SK-N-SH treated with all-trans-retinoic acid at 6 μM for 48 hours (cell line): ENCODE measurements around the gene TEKTIP1.

ENCODE experiments used
- ATAC-seq: fragments of 200-7000 bp; cut with Tn5 transposase; 3 replicates; pipeline ENCODE4 v1.9.1; 2020; ENCODE audit warnings: mild to moderate bottlenecking, moderate library complexity
- BACH2 ChIP-seq: fragments of 250-450 bp; sonication (Bioruptor Pico); IDR thresholded peaks from 2 replicates; pipeline ENCODE4 v1.9.0; 2021; ENCODE audit warnings: mild to moderate bottlenecking, borderline replicate concordance
- CSDC2 ChIP-seq: fragments of 250-450 bp; sonication (Bioruptor Pico); IDR thresholded peaks from 2 replicates; pipeline ENCODE4 v1.5.0; 2020; ENCODE audit warnings: mild to moderate bottlenecking, moderate library complexity
- ESRRG ChIP-seq: fragments of 250-450 bp; sonication (Bioruptor Pico); IDR thresholded peaks from 2 replicates; pipeline ENCODE4 v1.6.1; 2021; ENCODE audit warnings: mild to moderate bottlenecking
- GLIS3 ChIP-seq: fragments of 250-450 bp; sonication (Bioruptor Pico); IDR thresholded peaks from 2 replicates; pipeline ENCODE4 v1.5.0; 2020; ENCODE audit warnings: mild to moderate bottlenecking, moderate library complexity
- ISL1 ChIP-seq: fragments of 250-450 bp; sonication (Bioruptor Pico); IDR thresholded peaks from 2 replicates; pipeline ENCODE4 v2.1.2; 2022; ENCODE audit warnings: mild to moderate bottlenecking, moderate library complexity
- PPARA ChIP-seq: fragments of 250-450 bp; sonication (Bioruptor Pico); IDR thresholded peaks from 2 replicates; pipeline ENCODE4 v1.5.0; 2020; ENCODE audit warnings: mild to moderate bottlenecking, borderline replicate concordance
- RARB ChIP-seq: fragments of 250-450 bp; sonication (Bioruptor Pico); IDR thresholded peaks from 2 replicates; pipeline ENCODE4 v1.8.0; 2021; ENCODE audit warnings: mild to moderate bottlenecking, moderate library complexity
- SNAI2 ChIP-seq: fragments of 250-450 bp; sonication (Bioruptor Pico); IDR thresholded peaks from 2 replicates; pipeline ENCODE4 v1.5.0; 2020; ENCODE audit warnings: mild to moderate bottlenecking, moderate library complexity
- TCF4 ChIP-seq: fragments of 250-450 bp; sonication (Bioruptor Pico); IDR thresholded peaks from 2 replicates; pipeline ENCODE4 v1.8.0; 2021; ENCODE audit warnings: mild to moderate bottlenecking, moderate library complexity, borderline replicate concordance
- TOX ChIP-seq: fragments of 250-450 bp; sonication (Bioruptor Pico); IDR thresholded peaks from 2 replicates; pipeline ENCODE4 v1.8.0; 2021; ENCODE audit warnings: mild to moderate bottlenecking, moderate library complexity, borderline replicate concordance
- ZC3H10 ChIP-seq: fragments of 250-450 bp; sonication (Bioruptor Pico); IDR thresholded peaks from 2 replicates; pipeline ENCODE4 v1.5.1; 2021; ENCODE audit warnings: mild to moderate bottlenecking, moderate library complexity
- ZFP3 ChIP-seq: fragments of 250-450 bp; sonication (Bioruptor Pico); IDR thresholded peaks from 2 replicates; pipeline ENCODE4 v1.5.0; 2020; ENCODE audit warnings: mild to moderate bottlenecking, moderate library complexity
- ZFP30 ChIP-seq: fragments of 450-650 bp; formaldehyde crosslinking; IDR thresholded peaks from 2 replicates; pipeline ENCODE4 v1.5.0; 2022; ENCODE audit warnings: mild to moderate bottlenecking, moderate library complexity
- ZNF70 ChIP-seq: fragments of 450-650 bp; formaldehyde crosslinking; IDR thresholded peaks from 2 replicates; pipeline ENCODE4 v1.5.0; 2020; ENCODE audit warnings: mild to moderate bottlenecking, moderate library complexity
- ZNF8 ChIP-seq: fragments of 450-650 bp; formaldehyde crosslinking; IDR thresholded peaks from 2 replicates; pipeline ENCODE4 v1.5.0; 2020; ENCODE audit warnings: mild to moderate bottlenecking, moderate library complexity
- TF ChIP-seq, protein P1 (sequence below): fragments of 250-450 bp; sonication (Bioruptor Pico); IDR thresholded peaks from 2 replicates; pipeline ENCODE4 v1.8.0; 2020; ENCODE audit warnings: mild to moderate bottlenecking, moderate library complexity, borderline replicate concordance
- TF ChIP-seq, protein P2 (sequence below): fragments of 250-450 bp; sonication (Bioruptor Pico); IDR thresholded peaks from 2 replicates; pipeline ENCODE4 v1.5.0; 2020; ENCODE audit warnings: mild to moderate bottlenecking, moderate library complexity
- TF ChIP-seq, protein P3 (sequence below): fragments of 250-450 bp; sonication (Bioruptor Pico); IDR thresholded peaks from 2 replicates; pipeline ENCODE4 v1.8.0; 2021; ENCODE audit warnings: low read depth, mild to moderate bottlenecking, moderate library complexity, borderline replicate concordance
- TF ChIP-seq, protein P4 (sequence below): fragments of 250-450 bp; sonication (Bioruptor Pico); IDR thresholded peaks from 2 replicates; pipeline ENCODE4 v1.5.1; 2020; ENCODE audit warnings: low read depth, mild to moderate bottlenecking, moderate library complexity
- TF ChIP-seq, protein P5 (sequence below): fragments of 250-450 bp; sonication (Bioruptor Pico); IDR thresholded peaks from 2 replicates; pipeline ENCODE4 v1.5.1; 2021; ENCODE audit warnings: mild to moderate bottlenecking, moderate library complexity

The TEKTIP1 gene

DNA sequence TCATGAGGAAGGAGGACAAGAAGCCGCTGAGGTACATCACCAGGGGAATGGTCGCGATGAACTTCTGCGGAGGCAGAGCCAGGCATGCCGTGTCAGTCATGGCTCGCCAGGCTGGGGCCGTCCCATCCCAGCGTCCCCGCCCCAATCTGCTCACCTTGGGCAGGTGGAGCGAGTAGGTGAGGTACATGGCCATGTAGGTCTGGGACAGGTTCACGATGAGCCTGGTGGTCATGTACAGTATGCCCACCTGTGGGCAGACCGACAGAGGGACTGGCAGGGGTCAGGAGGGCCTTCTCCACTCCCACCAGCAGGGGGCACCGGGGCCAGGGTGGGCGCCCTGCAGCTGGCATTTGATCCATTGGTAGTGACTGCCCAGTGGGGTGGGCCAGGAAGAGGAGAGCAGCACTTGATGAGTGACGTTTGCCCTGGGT, 8.3 kb downstream of the TEKTIP1 start (continued):
- TF ChIP-seq, protein P1, sequence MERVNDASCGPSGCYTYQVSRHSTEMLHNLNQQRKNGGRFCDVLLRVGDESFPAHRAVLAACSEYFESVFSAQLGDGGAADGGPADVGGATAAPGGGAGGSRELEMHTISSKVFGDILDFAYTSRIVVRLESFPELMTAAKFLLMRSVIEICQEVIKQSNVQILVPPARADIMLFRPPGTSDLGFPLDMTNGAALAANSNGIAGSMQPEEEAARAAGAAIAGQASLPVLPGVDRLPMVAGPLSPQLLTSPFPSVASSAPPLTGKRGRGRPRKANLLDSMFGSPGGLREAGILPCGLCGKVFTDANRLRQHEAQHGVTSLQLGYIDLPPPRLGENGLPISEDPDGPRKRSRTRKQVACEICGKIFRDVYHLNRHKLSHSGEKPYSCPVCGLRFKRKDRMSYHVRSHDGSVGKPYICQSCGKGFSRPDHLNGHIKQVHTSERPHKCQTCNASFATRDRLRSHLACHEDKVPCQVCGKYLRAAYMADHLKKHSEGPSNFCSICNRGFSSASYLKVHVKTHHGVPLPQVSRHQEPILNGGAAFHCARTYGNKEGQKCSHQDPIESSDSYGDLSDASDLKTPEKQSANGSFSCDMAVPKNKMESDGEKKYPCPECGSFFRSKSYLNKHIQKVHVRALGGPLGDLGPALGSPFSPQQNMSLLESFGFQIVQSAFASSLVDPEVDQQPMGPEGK: no peak
- TF ChIP-seq TOX (CRISPR knock-in tag): no peak
- no peak for TF ChIP-seq ZFP30
- no peak for TF ChIP-seq BACH2
- TF ChIP-seq ZFP3 (CRISPR knock-in tag): no peak
- no peak for TF ChIP-seq SNAI2
- TF ChIP-seq, all 23 proteins: peak for 0

DNA sequence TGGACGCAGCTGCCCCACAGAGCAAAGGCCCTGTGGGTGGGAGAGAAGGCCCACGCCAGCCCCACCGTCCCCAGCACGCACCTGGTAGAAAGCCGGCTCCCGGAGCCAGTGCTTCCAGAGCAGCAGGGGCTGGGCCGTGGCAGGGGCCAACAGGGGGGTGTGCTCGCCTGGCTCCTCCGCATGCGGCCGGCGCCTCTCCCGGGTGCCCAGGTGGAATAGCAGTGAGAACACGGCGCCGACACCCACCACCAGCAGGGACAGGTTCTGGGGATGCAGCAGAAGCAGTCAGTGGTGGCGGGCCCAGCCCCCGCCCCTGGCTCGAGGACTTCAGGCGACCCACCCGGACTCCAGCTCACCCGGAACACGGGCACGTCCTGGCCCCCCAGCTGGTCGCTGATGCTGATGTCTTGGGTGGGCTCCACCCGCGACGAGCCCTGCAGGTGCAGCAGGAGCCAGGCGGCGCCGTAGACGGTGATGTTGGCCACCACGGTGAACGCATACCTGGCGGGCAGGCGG, 8.9 kb downstream of the TEKTIP1 start:
- ATAC-seq: no peak
- no peak for TF ChIP-seq TOX (CRISPR knock-in tag)
- no peak for TF ChIP-seq ZNF8 (CRISPR knock-in tag)
- TF ChIP-seq RARB (CRISPR knock-in tag): no peak
- TF ChIP-seq SNAI2: no peak
- TF ChIP-seq, protein P2, sequence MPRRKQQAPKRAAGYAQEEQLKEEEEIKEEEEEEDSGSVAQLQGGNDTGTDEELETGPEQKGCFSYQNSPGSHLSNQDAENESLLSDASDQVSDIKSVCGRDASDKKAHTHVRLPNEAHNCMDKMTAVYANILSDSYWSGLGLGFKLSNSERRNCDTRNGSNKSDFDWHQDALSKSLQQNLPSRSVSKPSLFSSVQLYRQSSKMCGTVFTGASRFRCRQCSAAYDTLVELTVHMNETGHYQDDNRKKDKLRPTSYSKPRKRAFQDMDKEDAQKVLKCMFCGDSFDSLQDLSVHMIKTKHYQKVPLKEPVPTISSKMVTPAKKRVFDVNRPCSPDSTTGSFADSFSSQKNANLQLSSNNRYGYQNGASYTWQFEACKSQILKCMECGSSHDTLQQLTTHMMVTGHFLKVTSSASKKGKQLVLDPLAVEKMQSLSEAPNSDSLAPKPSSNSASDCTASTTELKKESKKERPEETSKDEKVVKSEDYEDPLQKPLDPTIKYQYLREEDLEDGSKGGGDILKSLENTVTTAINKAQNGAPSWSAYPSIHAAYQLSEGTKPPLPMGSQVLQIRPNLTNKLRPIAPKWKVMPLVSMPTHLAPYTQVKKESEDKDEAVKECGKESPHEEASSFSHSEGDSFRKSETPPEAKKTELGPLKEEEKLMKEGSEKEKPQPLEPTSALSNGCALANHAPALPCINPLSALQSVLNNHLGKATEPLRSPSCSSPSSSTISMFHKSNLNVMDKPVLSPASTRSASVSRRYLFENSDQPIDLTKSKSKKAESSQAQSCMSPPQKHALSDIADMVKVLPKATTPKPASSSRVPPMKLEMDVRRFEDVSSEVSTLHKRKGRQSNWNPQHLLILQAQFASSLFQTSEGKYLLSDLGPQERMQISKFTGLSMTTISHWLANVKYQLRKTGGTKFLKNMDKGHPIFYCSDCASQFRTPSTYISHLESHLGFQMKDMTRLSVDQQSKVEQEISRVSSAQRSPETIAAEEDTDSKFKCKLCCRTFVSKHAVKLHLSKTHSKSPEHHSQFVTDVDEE (CRISPR knock-in tag): no peak
- TF ChIP-seq ZNF70 (CRISPR knock-in tag): no peak
- TF ChIP-seq, protein P3, sequence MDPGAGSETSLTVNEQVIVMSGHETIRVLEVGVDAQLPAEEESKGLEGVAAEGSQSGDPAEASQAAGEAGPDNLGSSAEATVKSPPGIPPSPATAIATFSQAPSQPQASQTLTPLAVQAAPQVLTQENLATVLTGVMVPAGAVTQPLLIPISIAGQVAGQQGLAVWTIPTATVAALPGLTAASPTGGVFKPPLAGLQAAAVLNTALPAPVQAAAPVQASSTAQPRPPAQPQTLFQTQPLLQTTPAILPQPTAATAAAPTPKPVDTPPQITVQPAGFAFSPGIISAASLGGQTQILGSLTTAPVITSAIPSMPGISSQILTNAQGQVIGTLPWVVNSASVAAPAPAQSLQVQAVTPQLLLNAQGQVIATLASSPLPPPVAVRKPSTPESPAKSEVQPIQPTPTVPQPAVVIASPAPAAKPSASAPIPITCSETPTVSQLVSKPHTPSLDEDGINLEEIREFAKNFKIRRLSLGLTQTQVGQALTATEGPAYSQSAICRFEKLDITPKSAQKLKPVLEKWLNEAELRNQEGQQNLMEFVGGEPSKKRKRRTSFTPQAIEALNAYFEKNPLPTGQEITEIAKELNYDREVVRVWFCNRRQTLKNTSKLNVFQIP (CRISPR knock-in tag): no peak
- no peak for TF ChIP-seq CSDC2 (CRISPR knock-in tag)
- TF ChIP-seq, protein P4, sequence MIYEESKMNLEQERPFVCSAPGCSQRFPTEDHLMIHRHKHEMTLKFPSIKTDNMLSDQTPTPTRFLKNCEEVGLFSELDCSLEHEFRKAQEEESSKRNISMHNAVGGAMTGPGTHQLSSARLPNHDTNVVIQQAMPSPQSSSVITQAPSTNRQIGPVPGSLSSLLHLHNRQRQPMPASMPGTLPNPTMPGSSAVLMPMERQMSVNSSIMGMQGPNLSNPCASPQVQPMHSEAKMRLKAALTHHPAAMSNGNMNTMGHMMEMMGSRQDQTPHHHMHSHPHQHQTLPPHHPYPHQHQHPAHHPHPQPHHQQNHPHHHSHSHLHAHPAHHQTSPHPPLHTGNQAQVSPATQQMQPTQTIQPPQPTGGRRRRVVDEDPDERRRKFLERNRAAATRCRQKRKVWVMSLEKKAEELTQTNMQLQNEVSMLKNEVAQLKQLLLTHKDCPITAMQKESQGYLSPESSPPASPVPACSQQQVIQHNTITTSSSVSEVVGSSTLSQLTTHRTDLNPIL (CRISPR knock-in tag): no peak
- TF ChIP-seq BACH2: no peak
- TF ChIP-seq, protein P1: no peak
- no peak for TF ChIP-seq ZC3H10 (CRISPR knock-in tag)
- TF ChIP-seq GLIS3 (CRISPR knock-in tag): no peak
- no peak for TF ChIP-seq ISL1
- no peak for TF ChIP-seq ZFP3 (CRISPR knock-in tag)
- TF ChIP-seq, protein P5, sequence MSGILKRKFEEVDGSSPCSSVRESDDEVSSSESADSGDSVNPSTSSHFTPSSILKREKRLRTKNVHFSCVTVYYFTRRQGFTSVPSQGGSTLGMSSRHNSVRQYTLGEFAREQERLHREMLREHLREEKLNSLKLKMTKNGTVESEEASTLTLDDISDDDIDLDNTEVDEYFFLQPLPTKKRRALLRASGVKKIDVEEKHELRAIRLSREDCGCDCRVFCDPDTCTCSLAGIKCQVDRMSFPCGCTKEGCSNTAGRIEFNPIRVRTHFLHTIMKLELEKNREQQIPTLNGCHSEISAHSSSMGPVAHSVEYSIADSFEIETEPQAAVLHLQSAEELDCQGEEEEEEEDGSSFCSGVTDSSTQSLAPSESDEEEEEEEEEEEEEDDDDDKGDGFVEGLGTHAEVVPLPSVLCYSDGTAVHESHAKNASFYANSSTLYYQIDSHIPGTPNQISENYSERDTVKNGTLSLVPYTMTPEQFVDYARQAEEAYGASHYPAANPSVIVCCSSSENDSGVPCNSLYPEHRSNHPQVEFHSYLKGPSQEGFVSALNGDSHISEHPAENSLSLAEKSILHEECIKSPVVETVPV (CRISPR knock-in tag): no peak

DNA sequence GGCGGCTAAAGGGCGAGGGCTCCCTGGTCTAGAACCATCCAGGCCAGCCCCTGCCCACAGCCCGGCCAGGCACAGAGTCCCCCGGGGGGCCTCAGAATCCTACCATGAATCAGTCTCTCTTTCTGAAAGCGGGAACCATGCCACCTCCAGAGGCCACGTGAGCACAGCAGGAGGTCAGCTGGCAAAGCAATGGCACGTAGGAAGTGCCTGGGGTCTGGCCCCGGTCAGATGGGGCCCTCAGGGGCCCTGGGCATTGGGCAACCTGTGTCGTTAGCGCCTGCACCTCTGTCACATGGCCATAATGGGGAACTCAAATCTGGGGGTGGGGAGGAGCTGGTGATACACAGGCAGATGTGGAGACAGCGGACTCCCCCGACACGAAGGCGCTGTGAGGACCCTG, 9.6 kb downstream of the TEKTIP1 start:
- ATAC-seq: no peak
- TF ChIP-seq SNAI2: no peak

DNA sequence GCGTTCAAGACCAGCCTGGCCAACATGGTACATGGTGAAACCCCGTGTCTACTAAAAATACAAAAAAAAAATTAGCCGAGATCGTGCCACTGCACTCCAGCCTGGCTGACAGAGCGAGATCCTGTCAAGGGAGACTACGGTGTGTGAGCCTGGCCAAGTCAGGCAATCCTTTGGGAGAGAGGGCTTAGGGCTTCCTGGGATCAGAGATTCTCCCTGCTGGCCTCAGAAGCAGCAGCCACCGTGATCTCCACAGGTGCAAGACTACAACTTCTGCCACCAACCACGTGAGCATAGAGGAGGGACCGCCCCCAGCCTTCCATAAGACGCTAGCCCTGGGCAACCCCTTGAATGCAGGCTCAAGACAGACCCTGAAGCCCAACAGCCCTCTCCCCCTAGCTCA, 10.8 kb downstream of the TEKTIP1 start:
- ATAC-seq: no peak
- TF ChIP-seq, protein P3 (CRISPR knock-in tag): no peak
- no peak for TF ChIP-seq BACH2
- no peak for TF ChIP-seq ZFP30
- TF ChIP-seq, protein P4 (CRISPR knock-in tag): no peak
- no peak for TF ChIP-seq ISL1
- no peak for TF ChIP-seq PPARA
- no peak for TF ChIP-seq ESRRG (CRISPR knock-in tag)
- no peak for TF ChIP-seq TCF4
- TF ChIP-seq, protein P5 (CRISPR knock-in tag): no peak
- no peak for TF ChIP-seq ZC3H10 (CRISPR knock-in tag)
- no peak for TF ChIP-seq ZNF8 (CRISPR knock-in tag)
- no peak for TF ChIP-seq SNAI2
